Heart right ventricle (tissue), 16 donors: ENCODE measurements around the gene FAM222B. TPM values are rescaled to one million over a fixed set of nuclear protein-coding genes. Genes with fewer than 3 reads are reported as not detected.
A peak's percentile ranks its signal among the peaks of the same experiment; 100 is the strongest.

Experiments used
- ATAC-seq, 8 donors: fragments of 200-7000 bp; cut with Tn5 transposase; one replicate each; pipeline ENCODE4 v1.9.1; 2020; ENCODE audit warnings: mild to moderate bottlenecking in 8 of 8, moderate library complexity in 8 of 8, moderate number of reproducible peaks in 1 of 8
- DNase-seq, 2 donors: peaks; one replicate each; pipeline ENCODE4 v3.0.0-alpha.2; 2020
- H3K27ac ChIP-seq, 10 donors: fragments of 200-600 bp; sonication (generic) in 2 of 10; one replicate each; pipeline versions ENCODE4 v1.5.0 to v1.8.0; 2020 to 2022; ENCODE audit warnings: mild to moderate bottlenecking in 3 of 10
- H3K27me3 ChIP-seq, 7 donors: fragments of 200-600 bp; one replicate each; pipeline ENCODE4 v1.8.0; 2021 to 2022; ENCODE audit warnings: mild to moderate bottlenecking in 2 of 7
- H3K36me3 ChIP-seq, 9 donors: fragments of 200-600 bp; sonication (generic) in 1 of 9; one replicate each; pipeline versions ENCODE4 v1.5.0 to v1.8.0; 2020 to 2022; ENCODE audit warnings: mild to moderate bottlenecking in 2 of 9
- H3K4me1 ChIP-seq, 9 donors: fragments of 200-600 bp; sonication (generic) in 1 of 9; one replicate each; pipeline versions ENCODE4 v1.5.0 to v1.8.0; 2020 to 2022; ENCODE audit warnings: mild to moderate bottlenecking in 4 of 9
- H3K4me3 ChIP-seq, 10 donors: fragments of 200-600 bp; sonication (generic) in 2 of 10; one replicate each; pipeline versions ENCODE4 v1.5.0 to v1.8.0; 2020 to 2022; ENCODE audit warnings: mild to moderate bottlenecking in 7 of 10, moderate library complexity in 2 of 10
- H3K9me3 ChIP-seq, 11 donors: fragments of 200-600 bp in 10 of 11; sonication (generic) in 2 of 11; one replicate each; pipeline versions ENCODE4 v1.5.0 to v1.8.0; 2013 to 2022; ENCODE audit warnings: mild to moderate bottlenecking in 2 of 11, control low read depth in 1 of 11, moderate library complexity in 1 of 11
- CTCF ChIP-seq, 9 donors: fragments of 200-600 bp; sonication (generic) in 2 of 9; IDR thresholded peaks; one replicate each; pipeline versions ENCODE4 v1.5.0 to v1.8.0; 2021 to 2022; ENCODE audit warnings: antibody characterized with exemption in 9 of 9, mild to moderate bottlenecking in 5 of 9, moderate library complexity in 1 of 9
- WGBS, 2 donors: extraction: QIAGEN DNeasy Blood & Tissue Kit; methylation state at CpG; one replicate each; pipeline ENCODE4 v1.1.7; 2013; ENCODE audit warnings: inconsistent platforms in 1 of 2; 5-methylcytosine and 5-hydroxymethylcytosine counted together
- intact Hi-C, 10 donors: fragments of 100-400 bp; cut with DNase I; formaldehyde crosslinking; loops; one replicate each; pipeline versions ENCODE4 v1.11.1 to v1.14.2; 2022
- long read RNA-seq, 3 donors: library from polyadenylated mRNA; unstranded; transcript quantifications; one replicate each; pipeline ENCODE4 v2.0.0, GENCODE V29; 2020 to 2021
- polyA plus RNA-seq, 2 donors: library from polyadenylated mRNA; stranded (reverse); fragments of 200-250 nt; gene quantifications; one replicate each; pipeline ENCODE4 v1.2.3, GENCODE V29; 2013
- total RNA-seq, 10 donors: library from RNA; stranded (reverse); fragmentation: NEBNext Ultra II Directional in 3 of 10; extraction: Animal tissue kit (Norgen Biotek cat#: 25700) in 3 of 10; gene quantifications; one replicate each; pipeline versions ENCODE4 v1.2.1 to v1.2.4, GENCODE V29; 2021 to 2023
- donor health status: Arrhythmogenic right ventricular cardiomyopathy.
- donor health status: ischemic (EF 13 %, LVEDD 7.1; RV severe dilation, severe dysfunction).
- donor health status: healthy with polysubstance abuse.
- donor health status: DM: no; HTN: yes; CAD: no.
- donor health status: DM: no; HTN: no; CAD: no.
- donor health status: ischemic (EF 25% LVEDD 6.9; RV normal size, moderate dysfunction).
- donor health status: ischemic (EF 25% LVEDD 5.7; RV mildly dilated, moderate dysfunction).
- donor health status: healthy.
- donor health status: DM: yes; HTN: yes; CAD: no.
- donor health status: Ischemic cardiomyopathy.
- donor health status: ischemic (EF 35%, LVEDD 5.7; RV mildly dilated, moderate dysfunction).
- donor health status: nonischemic (EF 11% LVEDD 7.7; RV severe dilation, severe dysfunction).
- donor health status: DM: yes; HTN: yes; CAD: no.
- donor health status: PGD.
- donor health status: ischemic (EF 29% LVEDD 5.4; RV normal size, mild dysfunction).
- donor health status: nonischemic (EF 23%, LVEDD 6.1; RV moderate dilation, normal function).

FAM222B gene
- total RNA-seq (10 to 100 TPM; 13.2 to 19.4 (median 16.0) TPM), polyA plus RNA-seq (10 to 100 TPM in 1 of 2 donors, 1 to 10 TPM in 1; 8.7 to 13.2 TPM)
- long read RNA-seq, donor 1, full-length matches to known transcripts, result 2 of 7 reads
- long read RNA-seq, donor 1, partial matches to known transcripts, result 0 of 7 reads
- long read RNA-seq, donor 1, other reads (novel, unspliced or antisense), result 5 of 7 reads
- long read RNA-seq, donor 2, partial matches to known transcripts, result 0 of 14 reads
- long read RNA-seq, donor 2, other reads (novel, unspliced or antisense), result 12 of 14 reads
- long read RNA-seq, donor 3, partial matches to known transcripts, result 0 of 10 reads
- long read RNA-seq, donor 3, other reads (novel, unspliced or antisense), result 9 of 10 reads

- H3K4me1 ChIP-seq, result peaks cover 0 to 33% (median 15%) of the 10 kb centered on the region in 9 donors
These were observed at the start of gene FAM222B for GRCh38 chr17:28842282-28843012. Gene FAM222B, minus strand, starts transcription at chr17:28842790. Its CDS starts 76,123 bp downstream, at chr17:28766667.

GRCh38 chr17:28892024-28892423 lies 49.4 kb upstream of the FAM222B start:
- H3K4me1 ChIP-seq, result peaks cover 4 to 65% (median 41%) of the 10 kb centered on the region in 9 donors
- no peaks in the 10 kb centered on the region for H3K9me3 ChIP-seq
- DNase-seq, result no peak
- intact Hi-C loops, result loop anchor here in 1 of 10 donors (10.0 kb wide), 1 partner anchor 127 kb away; no protein-coding TSS in a partner anchor
- peak overlapping the region in 2 of 10 donors; percentile 59 to 97 for H3K27ac ChIP-seq
- TF ChIP-seq CTCF (IDR thresholded peaks at IDR 0.05), result no peak
- WGBS, 2 donors, result 85 to 93% methylated on average over 2 to 3 of the region's 4 CpGs
- H3K4me3 ChIP-seq, result no peak overlapping the region
- no peaks in the 10 kb centered on the region for H3K27me3 ChIP-seq
- ATAC-seq, result no peak
- peaks cover 0 to 29% (median 0%) of the 10 kb centered on the region in 9 donors for H3K36me3 ChIP-seq

More at GRCh38 chr17:28842282-28843012, at the start of gene FAM222B:
- WGBS, 2 donors, result 0% methylated on average over 44 of the region's 44 CpGs
- Histone ChIP-seq H3K27me3 (no peaks in the 10 kb centered on the region), H3K36me3 (peaks cover 0 to 8% (median 0%) of the 10 kb centered on the region in 9 donors), H3K27ac (peak within 1 kb of the TSS; percentile 57 to 91 (median 86)), H3K9me3 (no peaks in the 10 kb centered on the region), H3K4me3 (peak within 1 kb of the TSS; percentile 72 to 96 (median 82))
- intact Hi-C loops, result loop anchor here in 4 of 10 donors (5.0 to 10.0 kb wide), 3 partner anchors 78 to 102 kb away; no protein-coding TSS in a partner anchor
- ATAC-seq, result peak; percentile 99 to 100 (median 100)
- DNase-seq, result peak; percentile 83 to 89
- TF ChIP-seq CTCF (IDR thresholded peaks at IDR 0.05), result peak in 1 of 9 donors; percentile 19

- WGBS, 2 donors, result 83 to 86% methylated on average over 1 of the region's 1 CpG
- H3K27me3 ChIP-seq, result no peaks in the 10 kb centered on the region
- intact Hi-C loops, result loop anchor here in 1 of 10 donors (10.0 kb wide), 1 partner anchor 126 kb away; no protein-coding TSS in a partner anchor
- no peak for ATAC-seq
- H3K4me3 ChIP-seq, result no peak overlapping the region
- no peak for DNase-seq
- peak overlapping the region in 2 of 10 donors; percentile 26 to 30 for H3K27ac ChIP-seq
- peaks cover 2 to 61% (median 34%) of the 10 kb centered on the region in 9 donors for H3K4me1 ChIP-seq
- peaks cover 0 to 33% (median 0%) of the 10 kb centered on the region in 9 donors for H3K36me3 ChIP-seq
- no peaks in the 10 kb centered on the region for H3K9me3 ChIP-seq
- TF ChIP-seq CTCF (IDR thresholded peaks at IDR 0.05), result no peak
These were observed 48.6 kb upstream of the FAM222B start for GRCh38 chr17:28891201-28891600.

GRCh38 chr17:28889996-28890395 lies 47.4 kb upstream of the FAM222B start:
- peaks cover 2 to 50% (median 31%) of the 10 kb centered on the region in 9 donors for H3K4me1 ChIP-seq
- ATAC-seq, result peak in 2 of 8 donors; percentile 27 to 32
- TF ChIP-seq CTCF (IDR thresholded peaks at IDR 0.05), result no peak
- H3K4me3 ChIP-seq, result no peak overlapping the region
- H3K36me3 ChIP-seq, result peaks cover 0 to 45% (median 0%) of the 10 kb centered on the region in 9 donors
- H3K27ac ChIP-seq, result peak overlapping the region in 1 of 10 donors; percentile 6
- WGBS, 2 donors, result 78 to 79% methylated on average over 5 of the region's 5 CpGs
- no peak for DNase-seq
- H3K9me3 ChIP-seq, result no peaks in the 10 kb centered on the region
- intact Hi-C loops, result loop anchor here in 1 of 10 donors (10.0 kb wide), 1 partner anchor 125 kb away; no protein-coding TSS in a partner anchor
- no peaks in the 10 kb centered on the region for H3K27me3 ChIP-seq
